ENCODE measurements around the gene ZAR1. TPM values are rescaled to one million over a fixed set of nuclear protein-coding genes. Genes with fewer than 3 reads are reported as not detected.

Gene ZAR1
- total and polyA plus RNA-seq, 5 experiments from 2014 or later = not detected

DNA sequence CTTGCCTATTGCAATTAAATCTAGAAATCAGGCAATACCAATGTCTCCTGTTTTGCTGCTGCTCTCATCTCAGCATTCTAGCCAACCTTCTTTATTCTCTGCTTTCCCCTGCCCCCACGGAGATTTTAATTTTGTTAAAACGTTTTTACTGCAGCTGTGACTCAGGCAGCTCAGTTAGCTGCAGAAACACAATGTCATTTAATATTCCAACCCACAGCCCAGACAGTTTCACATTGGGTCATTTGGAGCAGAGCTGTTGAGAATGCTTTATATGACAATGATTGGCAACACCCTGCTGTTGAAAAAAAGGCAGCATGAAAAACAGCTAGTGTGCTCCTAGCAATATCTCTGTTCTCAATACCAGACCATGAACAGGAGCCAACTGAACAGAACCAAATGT is 19.5 kb upstream of the ZAR1 start:
- Mint-ChIP-seq H3K36me3 (no peaks in the 10 kb centered on the region), H3K27me3 (peaks cover 2 to 21% (median 5%) of the 10 kb centered on the region in 5 donors), H3K9me3 (no peaks in the 10 kb centered on the region), H3K4me1 (no peaks in the 10 kb centered on the region), H3K27ac (no peak overlapping the region), H3K4me3 (no peak overlapping the region)
- no peak for ATAC-seq
- no peak for DNase-seq
- POLR2A ChIA-PET = no interaction called here

DNA sequence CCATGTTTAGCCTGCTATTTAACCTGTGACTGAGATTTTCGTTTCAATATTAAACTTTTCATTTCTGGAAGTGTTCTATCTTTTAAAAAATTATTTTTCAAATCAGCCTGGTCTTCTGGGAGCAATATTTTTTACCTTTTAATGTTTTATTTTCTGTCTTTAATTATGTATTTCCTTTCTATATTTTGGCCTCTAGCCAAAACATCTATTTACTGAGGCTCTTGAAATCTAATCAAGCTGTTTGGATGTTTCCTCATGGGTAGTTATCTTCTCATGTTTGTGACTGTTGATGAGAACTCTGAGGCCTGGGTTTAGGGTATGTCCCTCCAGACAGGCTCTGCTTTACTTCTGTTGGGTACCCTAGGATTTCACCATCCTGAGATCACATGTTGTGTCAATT is 17.3 kb upstream of the ZAR1 start:
- H3K9me3 Mint-ChIP-seq = no peaks in the 10 kb centered on the region
- H3K4me1 Mint-ChIP-seq = no peaks in the 10 kb centered on the region
- no peaks in the 10 kb centered on the region for H3K36me3 Mint-ChIP-seq
- H3K27me3 Mint-ChIP-seq = peaks cover 5 to 28% (median 7%) of the 10 kb centered on the region in 5 donors
- POLR2A ChIA-PET = no interaction called here
- no peak overlapping the region for H3K4me3 Mint-ChIP-seq
- H3K27ac Mint-ChIP-seq = no peak overlapping the region
- DNase-seq (no peak), ATAC-seq (no peak)

DNA sequence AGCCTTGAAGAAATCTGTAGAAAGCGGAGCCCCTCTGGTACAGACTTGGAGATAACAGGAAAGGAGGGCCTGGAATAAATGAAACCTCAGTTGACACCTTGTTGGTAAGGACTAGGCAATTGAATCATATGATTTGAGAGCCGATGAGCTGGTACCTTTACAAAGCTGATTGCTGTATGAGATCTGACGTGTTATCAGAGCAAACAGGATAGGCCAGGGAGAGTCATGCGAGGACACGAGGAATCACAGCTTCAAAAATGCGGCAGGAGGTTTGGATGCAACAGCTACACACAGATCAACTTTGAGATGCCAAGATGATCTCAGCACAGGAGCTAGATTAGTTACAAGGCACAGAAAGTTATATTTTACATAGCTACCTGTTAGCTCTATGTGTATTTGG is 14.3 kb upstream of the ZAR1 start:
- Mint-ChIP-seq H3K36me3 (no peaks in the 10 kb centered on the region), H3K27ac (peak overlapping the region in 1 of 10 donors; percentile 9), H3K9me3 (no peaks in the 10 kb centered on the region), H3K27me3 (peaks cover 5 to 21% (median 12%) of the 10 kb centered on the region in 5 donors), H3K4me1 (no peaks in the 10 kb centered on the region), H3K4me3 (no peak overlapping the region)
- DNase-seq = no peak
- no peak for ATAC-seq
- POLR2A ChIA-PET = no interaction called here

DNA sequence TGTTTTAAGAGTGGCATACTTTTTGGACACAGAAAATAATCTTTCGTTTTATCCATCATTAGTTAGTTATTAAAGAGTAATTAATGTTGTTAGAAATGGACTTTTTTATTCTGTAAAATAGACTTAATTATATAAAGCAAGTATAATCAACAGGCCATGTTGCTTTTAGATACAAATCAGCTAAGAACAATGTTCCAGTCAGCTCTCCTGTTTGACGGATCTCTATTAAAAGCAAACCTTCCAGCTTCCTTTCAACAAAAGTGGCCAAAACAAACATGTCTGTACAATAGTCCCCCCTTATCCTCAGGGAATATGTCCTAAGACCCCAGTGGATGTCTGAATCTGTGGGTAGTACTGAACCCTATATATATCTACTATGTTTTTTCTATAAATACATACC is 11.8 kb upstream of the ZAR1 start:
- no peaks in the 10 kb centered on the region for H3K36me3 Mint-ChIP-seq
- H3K9me3 Mint-ChIP-seq = no peaks in the 10 kb centered on the region
- no peak overlapping the region for H3K4me3 Mint-ChIP-seq
- POLR2A ChIA-PET = no interaction called here
- ATAC-seq (no peak), DNase-seq (no peak)
- H3K4me1 Mint-ChIP-seq = peaks cover 0 to 6% (median 4%) of the 10 kb centered on the region in 4 donors
- H3K27me3 Mint-ChIP-seq = peaks cover 25 to 41% (median 34%) of the 10 kb centered on the region in 5 donors
- H3K27ac Mint-ChIP-seq = no peak overlapping the region

DNA sequence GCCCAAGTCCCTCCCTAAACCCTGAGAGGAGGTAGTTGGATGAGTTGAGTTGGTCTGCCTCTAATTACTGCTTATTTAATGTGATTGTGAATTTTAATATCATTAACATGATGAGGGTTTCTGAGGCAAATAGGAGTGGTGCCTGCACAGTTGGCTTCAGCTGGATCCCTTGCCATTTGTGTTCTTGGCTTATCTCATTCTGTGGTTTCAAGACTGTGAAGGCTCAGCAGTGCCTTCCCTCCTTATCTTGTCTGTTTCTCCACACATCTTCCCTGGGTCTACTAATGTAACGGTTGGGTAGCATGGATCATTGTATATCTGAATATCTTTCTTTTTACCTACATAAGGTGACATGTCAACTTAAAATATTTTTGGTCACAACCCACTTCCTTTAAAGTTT is 8.5 kb upstream of the ZAR1 start:
- Mint-ChIP-seq H3K27ac (no peak overlapping the region), H3K27me3 (peaks cover 43 to 66% (median 51%) of the 10 kb centered on the region in 5 donors), H3K4me1 (peaks cover 8 to 20% (median 17%) of the 10 kb centered on the region in 4 donors), H3K36me3 (no peaks in the 10 kb centered on the region), H3K9me3 (no peaks in the 10 kb centered on the region), H3K4me3 (no peak overlapping the region)
- DNase-seq = no peak
- POLR2A ChIA-PET = no interaction called here
- no peak for ATAC-seq

DNA sequence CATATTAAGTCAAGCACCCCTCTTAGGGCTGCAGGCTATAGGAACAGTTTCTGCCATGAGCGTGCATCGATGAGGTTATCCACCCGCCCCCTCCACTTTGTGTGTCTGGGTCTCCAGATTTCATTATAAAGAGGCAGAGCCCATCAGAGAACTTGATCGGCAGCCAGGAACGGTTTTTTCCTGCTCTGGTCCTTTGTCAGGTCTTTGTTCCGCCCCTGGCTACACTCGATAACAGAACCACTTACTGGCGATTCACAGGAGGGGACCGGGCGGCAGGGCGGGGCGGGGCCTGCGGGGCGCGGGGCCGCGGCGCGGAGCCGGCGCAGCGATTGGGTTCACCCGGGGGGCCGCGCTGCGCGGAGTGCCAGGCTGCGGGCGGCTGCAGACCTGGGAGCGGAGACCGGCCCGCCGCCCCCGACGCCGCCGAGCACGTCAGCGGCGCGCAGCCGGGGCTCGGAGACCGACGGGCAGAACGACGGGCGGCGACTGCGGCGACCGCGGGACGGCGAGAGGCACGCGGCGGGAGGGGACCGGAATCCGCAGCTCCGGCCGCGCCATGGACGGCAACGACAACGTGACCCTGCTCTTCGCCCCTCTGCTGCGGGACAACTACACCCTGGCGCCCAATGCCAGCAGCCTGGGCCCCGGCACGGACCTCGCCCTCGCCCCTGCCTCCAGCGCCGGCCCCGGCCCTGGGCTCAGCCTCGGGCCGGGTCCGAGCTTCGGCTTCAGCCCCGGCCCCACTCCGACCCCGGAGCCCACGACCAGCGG is 6.9 kb upstream of the ZAR1 start, which contains the start of gene SLC10A4:
Gene SLC10A4, plus strand, starts transcription at position 338 of the 771 bp plus-strand sequence. Its CDS starts 219 bp downstream, at position 557.
- ATAC-seq = peak; percentile 59
- H3K4me3 Mint-ChIP-seq = peak within 1 kb of the TSS; percentile 61 to 83 (median 78)
- peaks cover 0 to 4% (median under 1%) of the 10 kb centered on the region in 3 donors for H3K36me3 Mint-ChIP-seq
- no peaks in the 10 kb centered on the region for H3K9me3 Mint-ChIP-seq
- peaks cover 10 to 20% (median 17%) of the 10 kb centered on the region in 4 donors for H3K4me1 Mint-ChIP-seq
- H3K27me3 Mint-ChIP-seq = peaks cover 44 to 70% (median 60%) of the 10 kb centered on the region in 5 donors
- H3K27ac Mint-ChIP-seq = peak within 1 kb of the TSS in 3 of 10 donors; percentile 7 to 83 (median 60)
- DNase-seq = peak in 1 of 10 donors; percentile 7
- POLR2A ChIA-PET = no interaction called here

DNA sequence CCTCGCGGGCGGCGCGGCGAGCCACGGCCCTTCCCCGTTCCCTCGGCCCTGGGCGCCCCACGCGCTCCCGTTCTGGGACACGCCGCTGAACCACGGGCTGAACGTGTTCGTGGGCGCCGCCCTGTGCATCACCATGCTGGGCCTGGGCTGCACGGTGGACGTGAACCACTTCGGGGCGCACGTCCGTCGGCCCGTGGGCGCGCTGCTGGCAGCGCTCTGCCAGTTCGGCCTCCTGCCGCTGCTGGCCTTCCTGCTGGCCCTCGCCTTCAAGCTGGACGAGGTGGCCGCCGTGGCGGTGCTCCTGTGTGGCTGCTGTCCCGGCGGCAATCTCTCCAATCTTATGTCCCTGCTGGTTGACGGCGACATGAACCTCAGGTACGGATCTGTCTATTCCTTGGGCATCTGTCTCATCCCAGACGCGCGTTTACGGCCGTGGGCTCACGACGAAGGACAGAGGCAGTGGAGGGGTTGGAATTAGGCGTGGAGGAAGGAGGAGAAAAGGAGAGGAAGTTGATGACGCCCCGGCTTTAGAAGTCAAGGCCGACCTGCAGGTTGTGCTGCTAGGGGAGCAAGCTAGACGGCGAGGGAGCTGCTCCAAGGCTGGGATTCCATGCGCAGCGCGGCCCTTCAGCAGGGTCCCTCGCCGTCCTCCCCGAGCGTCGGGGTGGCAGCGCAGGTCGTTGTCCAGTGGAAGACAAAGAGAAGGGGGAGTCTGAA is 6.1 kb upstream of the ZAR1 start:
- peaks cover 51 to 78% (median 64%) of the 10 kb centered on the region in 5 donors for H3K27me3 Mint-ChIP-seq
- H3K4me1 Mint-ChIP-seq = peaks cover 10 to 20% (median 17%) of the 10 kb centered on the region in 4 donors
- POLR2A ChIA-PET = no interaction called here
- H3K36me3 Mint-ChIP-seq = peaks cover 0 to 5% (median 4%) of the 10 kb centered on the region in 3 donors
- H3K27ac Mint-ChIP-seq = peak overlapping the region in 3 of 10 donors; percentile 7 to 83 (median 60)
- peak overlapping the region; percentile 60 to 83 (median 76) for H3K4me3 Mint-ChIP-seq
- DNase-seq = peak in 1 of 10 donors; percentile 8
- ATAC-seq = peak; percentile 59 to 68
- H3K9me3 Mint-ChIP-seq = no peaks in the 10 kb centered on the region

DNA sequence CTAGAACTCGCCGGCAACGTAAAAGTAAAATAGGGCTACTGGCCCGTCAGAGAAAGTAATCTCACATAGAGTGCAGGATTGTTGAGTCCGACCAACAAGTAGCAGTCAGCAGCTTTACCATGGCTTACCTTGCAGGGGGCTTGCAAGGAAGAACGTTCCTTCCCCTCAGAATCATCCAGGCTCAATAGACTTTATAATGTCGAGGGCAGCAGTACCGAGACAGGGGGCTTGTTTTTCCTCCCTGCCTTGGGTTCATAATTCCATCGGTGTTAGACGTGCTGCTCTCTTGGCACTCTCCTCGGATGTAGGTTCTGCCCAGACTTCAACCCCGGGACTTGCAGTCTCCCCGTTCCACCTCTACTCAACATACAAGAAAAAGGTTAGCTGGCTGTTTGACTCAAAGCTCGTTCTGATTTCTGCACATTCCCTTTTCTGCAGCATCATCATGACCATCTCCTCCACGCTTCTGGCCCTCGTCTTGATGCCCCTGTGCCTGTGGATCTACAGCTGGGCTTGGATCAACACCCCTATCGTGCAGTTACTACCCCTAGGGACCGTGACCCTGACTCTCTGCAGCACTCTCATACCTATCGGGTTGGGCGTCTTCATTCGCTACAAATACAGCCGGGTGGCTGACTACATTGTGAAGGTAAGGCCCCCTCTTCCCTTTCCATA is 5.4 kb upstream of the ZAR1 start:
- POLR2A ChIA-PET = no interaction called here
- no peaks in the 10 kb centered on the region for H3K9me3 Mint-ChIP-seq
- H3K27ac Mint-ChIP-seq = peak overlapping the region in 1 of 10 donors; percentile 15
- DNase-seq = no peak
- peaks cover 0 to 5% (median 4%) of the 10 kb centered on the region in 3 donors for H3K36me3 Mint-ChIP-seq
- H3K4me1 Mint-ChIP-seq = peaks cover 10 to 21% (median 19%) of the 10 kb centered on the region in 4 donors
- ATAC-seq = no peak
- peaks cover 52 to 85% (median 67%) of the 10 kb centered on the region in 5 donors for H3K27me3 Mint-ChIP-seq
- H3K4me3 Mint-ChIP-seq = peak overlapping the region; percentile 60 to 83 (median 76)

DNA sequence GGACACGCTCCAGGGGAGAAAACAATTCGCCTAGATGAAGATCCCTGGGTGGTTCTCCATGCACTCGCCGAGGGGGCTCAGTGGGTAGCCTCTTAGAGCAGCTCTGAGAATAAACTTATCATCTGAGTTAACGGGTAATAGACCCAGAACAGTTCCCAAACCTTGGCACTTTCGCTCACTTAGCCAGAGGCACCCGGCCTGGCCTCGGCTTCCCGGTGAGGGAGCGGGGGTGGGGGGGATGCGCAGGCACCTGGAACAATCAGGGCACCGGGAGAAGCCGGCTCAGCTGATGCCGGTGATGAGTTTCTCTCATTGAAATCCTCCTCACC is 405 bp upstream of the ZAR1 start:
- POLR2A ChIA-PET = interaction anchor here (1.2 kb wide), 1 partner anchor 13 kb away, joined by 5 read pairs; no protein-coding TSS in a partner anchor
- H3K36me3 Mint-ChIP-seq = peaks cover 0 to 6% (median 5%) of the 10 kb centered on the region in 3 donors
- ATAC-seq = no peak

DNA sequence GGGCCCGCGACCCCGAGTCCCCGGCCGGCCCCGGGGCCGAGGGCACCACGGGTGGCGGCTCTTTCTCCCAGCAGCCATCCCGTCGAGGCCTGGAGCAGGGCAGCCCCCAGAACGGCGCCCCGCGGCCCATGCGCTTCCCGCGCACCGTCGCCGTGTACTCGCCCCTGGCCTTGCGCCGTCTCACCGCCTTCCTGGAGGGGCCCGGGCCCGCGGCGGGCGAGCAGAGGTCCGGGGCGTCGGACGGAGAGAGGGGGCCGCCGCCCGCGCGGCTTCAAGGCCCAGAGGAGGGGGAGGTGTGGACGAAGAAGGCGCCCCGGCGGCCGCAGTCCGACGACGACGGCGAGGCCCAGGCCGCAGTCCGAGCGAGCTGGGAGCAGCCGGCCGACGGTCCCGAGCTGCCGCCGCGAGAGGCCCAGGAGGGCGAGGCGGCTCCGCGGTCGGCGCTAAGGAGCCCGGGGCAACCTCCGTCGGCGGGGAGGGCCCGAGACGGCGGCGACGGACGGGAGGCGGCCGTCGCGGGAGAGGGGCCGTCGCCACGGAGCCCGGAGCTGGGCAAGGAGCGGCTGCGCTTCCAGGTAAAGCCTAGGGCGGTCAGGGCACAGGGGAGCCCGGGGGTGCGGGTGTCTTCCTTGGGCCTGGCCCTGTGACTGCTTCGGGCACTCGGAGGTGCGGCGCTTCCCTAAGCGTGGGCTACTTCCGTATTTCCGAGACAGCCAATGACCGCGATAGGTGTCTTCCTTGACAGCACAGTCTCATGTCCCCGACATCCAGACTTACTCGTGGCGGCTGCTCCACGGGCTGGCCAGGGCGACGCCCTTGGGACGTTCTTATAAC is 845 bp downstream of the ZAR1 start:
- H3K36me3 Mint-ChIP-seq = peaks cover 2 to 6% (median 5%) of the 10 kb centered on the region in 3 donors
- POLR2A ChIA-PET = no interaction called here
- peak in 1 of 2 donors; percentile 24 for ATAC-seq

More for the DNA sequence above, 405 bp upstream of the ZAR1 start:
- peak overlapping the region in 9 of 10 donors; percentile 49 to 81 (median 72) for H3K4me3 Mint-ChIP-seq
- no peak for DNase-seq
- H3K4me1 Mint-ChIP-seq = peaks cover 5 to 11% (median 8%) of the 10 kb centered on the region in 4 donors
- H3K27me3 Mint-ChIP-seq = peaks cover 18 to 52% (median 47%) of the 10 kb centered on the region in 5 donors
- H3K9me3 Mint-ChIP-seq = no peaks in the 10 kb centered on the region
- H3K27ac Mint-ChIP-seq = no peak overlapping the region

DNA sequence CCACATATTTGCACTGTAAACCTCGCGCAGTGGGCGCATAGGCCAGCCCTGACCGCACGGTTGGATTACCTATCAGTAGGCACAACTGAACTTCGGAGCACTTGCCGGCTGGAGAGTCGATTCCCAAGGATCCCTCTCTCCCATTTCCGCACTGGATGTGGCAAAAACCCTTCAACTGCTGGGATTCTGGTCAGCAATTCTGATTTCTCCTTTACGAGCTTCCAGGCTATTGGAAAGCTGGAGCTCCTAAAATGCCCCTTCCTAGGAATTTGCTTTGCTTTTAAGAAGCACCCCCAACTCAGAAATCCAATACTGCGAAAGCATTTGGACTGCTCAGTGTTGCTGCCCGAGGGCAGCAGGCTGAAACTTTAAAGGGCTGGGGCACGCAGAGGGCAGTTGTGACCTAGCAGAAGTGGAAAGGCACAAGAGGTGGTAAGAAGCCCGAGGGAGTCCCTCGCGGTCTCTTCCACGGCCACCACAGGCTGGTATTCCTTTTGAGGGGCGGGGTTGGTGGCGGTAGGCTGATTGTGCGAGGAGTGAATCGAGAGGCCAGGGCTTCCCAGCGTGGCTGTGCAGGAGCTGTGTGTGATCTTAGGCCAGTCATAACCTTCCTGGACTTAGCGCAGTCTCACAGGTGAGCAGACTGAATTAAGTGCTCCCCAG is 1.6 kb downstream of the ZAR1 start:
- H3K9me3 Mint-ChIP-seq = no peaks in the 10 kb centered on the region
- peaks cover 12 to 37% (median 33%) of the 10 kb centered on the region in 5 donors for H3K27me3 Mint-ChIP-seq
- POLR2A ChIA-PET = no interaction called here
- H3K4me1 Mint-ChIP-seq = peaks cover 2 to 8% (median 4%) of the 10 kb centered on the region in 4 donors
- H3K36me3 Mint-ChIP-seq = peaks cover 3 to 6% (median 5%) of the 10 kb centered on the region in 3 donors
- DNase-seq (no peak), ATAC-seq (no peak)
- H3K27ac Mint-ChIP-seq = peak overlapping the region in 1 of 10 donors; percentile 14
- H3K4me3 Mint-ChIP-seq = peak overlapping the region in 7 of 10 donors; percentile 8 to 57 (median 34)

More for the DNA sequence above, 845 bp downstream of the ZAR1 start:
- Mint-ChIP-seq H3K27me3 (peaks cover 12 to 42% (median 36%) of the 10 kb centered on the region in 5 donors), H3K4me1 (peaks cover 2 to 8% (median 4%) of the 10 kb centered on the region in 4 donors), H3K4me3 (peak overlapping the region in 8 of 10 donors; percentile 8 to 57 (median 34)), H3K27ac (peak overlapping the region in 1 of 10 donors; percentile 14), H3K9me3 (no peaks in the 10 kb centered on the region)
- no peak for DNase-seq
